Measurements from ENCODE around the gene ADISSP.

DNA sequence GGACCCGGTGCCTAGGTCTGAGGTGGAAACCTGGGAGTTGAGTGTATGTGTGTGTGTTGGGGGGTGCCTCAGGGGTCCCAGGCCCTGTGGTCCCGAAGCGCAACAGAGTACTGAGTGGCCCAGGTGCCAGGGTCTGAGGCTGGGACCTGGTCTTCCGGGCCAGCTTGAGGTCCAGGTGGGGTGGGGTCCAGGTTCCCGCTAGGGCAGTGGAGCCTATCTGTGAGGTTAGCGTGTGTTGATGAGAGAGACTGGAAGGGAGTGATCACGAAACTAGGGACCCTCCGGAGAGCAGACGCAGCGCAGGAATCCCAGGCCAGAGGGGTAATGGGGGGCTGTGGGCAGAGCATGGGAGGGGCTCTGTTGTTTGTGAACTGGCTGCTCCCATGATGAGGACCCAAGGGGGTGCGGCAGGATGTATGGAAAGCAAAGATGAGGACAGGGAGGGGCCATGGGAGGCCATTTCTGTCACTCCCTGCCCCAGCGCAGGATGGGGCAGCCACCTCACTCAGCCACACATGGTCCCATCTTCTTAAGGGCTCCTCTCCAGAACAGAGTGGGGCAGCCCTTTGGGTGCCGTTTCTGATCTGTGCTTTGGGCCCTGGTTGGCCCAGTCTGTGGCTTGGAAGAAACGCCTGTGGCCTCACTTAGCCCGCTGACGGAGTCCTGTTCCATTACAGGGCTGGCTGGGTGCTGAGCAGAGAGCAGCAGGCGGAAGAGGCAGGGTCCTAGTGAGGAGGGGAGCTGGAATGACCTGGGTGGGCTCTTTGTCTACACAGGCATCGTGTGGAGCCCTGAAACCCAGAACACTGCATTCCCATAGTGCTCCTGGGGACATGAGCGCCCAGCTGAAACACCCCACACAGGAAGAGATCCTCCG is 34.2 kb downstream of the ADISSP start:
- TF ChIP-seq, protein P1, sequence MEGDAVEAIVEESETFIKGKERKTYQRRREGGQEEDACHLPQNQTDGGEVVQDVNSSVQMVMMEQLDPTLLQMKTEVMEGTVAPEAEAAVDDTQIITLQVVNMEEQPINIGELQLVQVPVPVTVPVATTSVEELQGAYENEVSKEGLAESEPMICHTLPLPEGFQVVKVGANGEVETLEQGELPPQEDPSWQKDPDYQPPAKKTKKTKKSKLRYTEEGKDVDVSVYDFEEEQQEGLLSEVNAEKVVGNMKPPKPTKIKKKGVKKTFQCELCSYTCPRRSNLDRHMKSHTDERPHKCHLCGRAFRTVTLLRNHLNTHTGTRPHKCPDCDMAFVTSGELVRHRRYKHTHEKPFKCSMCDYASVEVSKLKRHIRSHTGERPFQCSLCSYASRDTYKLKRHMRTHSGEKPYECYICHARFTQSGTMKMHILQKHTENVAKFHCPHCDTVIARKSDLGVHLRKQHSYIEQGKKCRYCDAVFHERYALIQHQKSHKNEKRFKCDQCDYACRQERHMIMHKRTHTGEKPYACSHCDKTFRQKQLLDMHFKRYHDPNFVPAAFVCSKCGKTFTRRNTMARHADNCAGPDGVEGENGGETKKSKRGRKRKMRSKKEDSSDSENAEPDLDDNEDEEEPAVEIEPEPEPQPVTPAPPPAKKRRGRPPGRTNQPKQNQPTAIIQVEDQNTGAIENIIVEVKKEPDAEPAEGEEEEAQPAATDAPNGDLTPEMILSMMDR (IDR thresholded peaks at IDR 0.05 in 2 of 3, conservative IDR thresholded peaks at IDR 0.05 in 1 of 3; ENCODE audit: borderline replicate concordance in 1 of 3, insufficient read depth in 1 of 3, low read depth in 2 of 3, low read length in 2 of 3): no peak
- TF ChIP-seq POLR2A (IDR thresholded peaks at IDR 0.05; ENCODE audit: borderline replicate concordance, extremely low read depth, insufficient read depth, insufficient read length) (no peak), YY1 (IDR thresholded peaks at IDR 0.05; ENCODE audit: extremely low read depth, insufficient replicate concordance, low read depth, low read length) (no peak), SP1 (IDR thresholded peaks at IDR 0.05; ENCODE audit: low read depth) (no peak)

All from HCT116 (cell line).